ENCODE data around the gene RNF31.

GRCh38 chr14:24186831-24187538 lies 39.7 kb downstream of the RNF31 start:
- TF ChIP-seq CTCF (conservative IDR thresholded peaks at IDR 0.05 in 1 of 2, IDR thresholded peaks at IDR 0.05 in 1 of 2; ENCODE audit: extremely low read depth in 1 of 2, insufficient read depth in 1 of 2, low read depth in 1 of 2, low read length in 2 of 2): no peak
- TF ChIP-seq EZH2 (IDR thresholded peaks at IDR 0.05; ENCODE audit: borderline replicate concordance, low read length): no peak
